ENCODE measurements around the gene SF3B3. TPM values are rescaled to one million over a fixed set of nuclear protein-coding genes. Genes with fewer than 3 reads are reported as not detected.

Gene SF3B3
- total RNA-seq, 1 donor from 2014 or later: 188 TPM

DNA sequence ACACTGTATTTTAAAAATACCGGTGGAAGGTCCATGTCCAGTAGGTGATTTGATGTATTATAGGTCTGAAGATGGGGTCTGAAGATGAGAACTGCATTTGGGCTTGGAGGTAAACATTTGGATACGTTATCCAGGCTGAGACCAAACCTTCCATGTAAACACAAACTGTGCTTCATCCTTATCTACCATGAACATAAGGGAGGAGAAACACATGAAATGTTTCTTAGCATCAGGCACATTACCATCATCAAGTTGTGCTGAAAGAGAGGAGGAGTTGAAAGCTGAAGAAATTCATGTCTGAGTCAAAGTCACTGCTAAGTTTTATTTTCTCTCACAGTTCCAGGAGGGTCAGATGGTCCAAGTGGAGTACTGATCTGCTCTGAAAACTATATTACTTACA lies 11.4 kb downstream of the SF3B3 start:
- Histone ChIP-seq H3K36me3 (peaks cover 66% of the 10 kb centered on the region), H3K9ac (no peak overlapping the region), H3K4me3 (no peak overlapping the region), H3K27me3 (no peaks in the 10 kb centered on the region), H3K4me1 (no peaks in the 10 kb centered on the region), H3K9me3 (ENCODE audit: low read depth) (no peaks in the 10 kb centered on the region), H3K4me2 (no peak overlapping the region), H3F3A (ENCODE audit: low read depth) (peaks cover 46% of the 10 kb centered on the region), H2AFZ (replicated peaks) (no peak overlapping the region), H4K20me1 (ENCODE audit: low read depth) (peaks cover 88% of the 10 kb centered on the region), H3K27ac (no peak overlapping the region), H3K79me2 (ENCODE audit: low read depth) (peaks cover 99% of the 10 kb centered on the region)
- H3K4me1 Mint-ChIP-seq: no peaks in the 10 kb centered on the region
- H3K27ac Mint-ChIP-seq: no peak overlapping the region
- H3K4me3 Mint-ChIP-seq: no peak overlapping the region
- H3K27me3 Mint-ChIP-seq (ENCODE audit: insufficient read depth, low read depth): peaks cover 2% of the 10 kb centered on the region
- peaks cover 46% of the 10 kb centered on the region for H3K36me3 Mint-ChIP-seq
- DNase-seq (ENCODE audit: low spot score): no peak
- TF ChIP-seq EZH2 (IDR thresholded peaks at IDR 0.05) (no peak), EZH2phosphoT487 (IDR thresholded peaks at IDR 0.05) (no peak)
- TF ChIP-seq, protein P1, sequence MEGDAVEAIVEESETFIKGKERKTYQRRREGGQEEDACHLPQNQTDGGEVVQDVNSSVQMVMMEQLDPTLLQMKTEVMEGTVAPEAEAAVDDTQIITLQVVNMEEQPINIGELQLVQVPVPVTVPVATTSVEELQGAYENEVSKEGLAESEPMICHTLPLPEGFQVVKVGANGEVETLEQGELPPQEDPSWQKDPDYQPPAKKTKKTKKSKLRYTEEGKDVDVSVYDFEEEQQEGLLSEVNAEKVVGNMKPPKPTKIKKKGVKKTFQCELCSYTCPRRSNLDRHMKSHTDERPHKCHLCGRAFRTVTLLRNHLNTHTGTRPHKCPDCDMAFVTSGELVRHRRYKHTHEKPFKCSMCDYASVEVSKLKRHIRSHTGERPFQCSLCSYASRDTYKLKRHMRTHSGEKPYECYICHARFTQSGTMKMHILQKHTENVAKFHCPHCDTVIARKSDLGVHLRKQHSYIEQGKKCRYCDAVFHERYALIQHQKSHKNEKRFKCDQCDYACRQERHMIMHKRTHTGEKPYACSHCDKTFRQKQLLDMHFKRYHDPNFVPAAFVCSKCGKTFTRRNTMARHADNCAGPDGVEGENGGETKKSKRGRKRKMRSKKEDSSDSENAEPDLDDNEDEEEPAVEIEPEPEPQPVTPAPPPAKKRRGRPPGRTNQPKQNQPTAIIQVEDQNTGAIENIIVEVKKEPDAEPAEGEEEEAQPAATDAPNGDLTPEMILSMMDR (IDR thresholded peaks at IDR 0.05): no peak
- H3K9me3 Mint-ChIP-seq: no peaks in the 10 kb centered on the region

GRCh38 chr16:70540994-70541393 lies 17.4 kb downstream of the SF3B3 start:
- Histone ChIP-seq H3K79me2 (ENCODE audit: low read depth) (peaks cover 100% of the 10 kb centered on the region), H4K20me1 (ENCODE audit: low read depth) (peaks cover 95% of the 10 kb centered on the region), H3K27ac (no peak overlapping the region), H3K4me1 (no peaks in the 10 kb centered on the region), H3K9me3 (ENCODE audit: low read depth) (no peaks in the 10 kb centered on the region), H3K4me2 (no peak overlapping the region), H3K4me3 (no peak overlapping the region), H3K36me3 (peaks cover 62% of the 10 kb centered on the region), H3F3A (ENCODE audit: low read depth) (peaks cover 12% of the 10 kb centered on the region), H2AFZ (replicated peaks) (no peak overlapping the region), H3K27me3 (no peaks in the 10 kb centered on the region), H3K9ac (no peak overlapping the region)
- Mint-ChIP-seq H3K27ac (no peak overlapping the region), H3K9me3 (no peaks in the 10 kb centered on the region), H3K4me1 (no peaks in the 10 kb centered on the region), H3K36me3 (peaks cover 46% of the 10 kb centered on the region), H3K27me3 (ENCODE audit: insufficient read depth, low read depth) (no peaks in the 10 kb centered on the region), H3K4me3 (no peak overlapping the region)
- no peak for DNase-seq (ENCODE audit: low spot score)
- TF ChIP-seq EZH2 (IDR thresholded peaks at IDR 0.05): no peak
- TF ChIP-seq, protein P1 (IDR thresholded peaks at IDR 0.05): no peak

DNA sequence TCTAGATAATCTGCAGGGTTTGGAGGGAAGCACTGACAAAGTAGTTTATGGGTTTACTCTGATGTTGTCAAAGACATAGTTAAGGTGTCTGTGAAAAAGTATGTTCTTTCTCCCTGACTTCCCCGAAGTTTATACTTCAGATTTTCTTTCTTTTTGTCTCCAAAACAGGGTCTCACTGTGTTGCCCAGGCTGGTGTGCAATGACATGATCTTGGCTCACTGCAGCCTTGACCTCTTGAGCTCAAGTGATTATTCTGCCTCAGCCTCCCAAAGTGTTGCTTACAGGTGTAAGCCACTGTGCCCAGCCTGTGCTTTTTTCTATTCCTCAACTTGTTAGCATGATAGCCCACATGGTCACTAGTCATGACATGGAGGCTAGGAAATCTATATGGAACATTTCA lies 20.9 kb downstream of the SF3B3 start:
- H3K4me1 Mint-ChIP-seq: no peaks in the 10 kb centered on the region

More for the DNA sequence above, 20.9 kb downstream of the SF3B3 start:
- H3K4me2 ChIP-seq: no peak overlapping the region
- Mint-ChIP-seq H3K36me3 (peaks cover 42% of the 10 kb centered on the region), H3K9me3 (no peaks in the 10 kb centered on the region), H3K4me3 (no peak overlapping the region), H3K27ac (no peak overlapping the region), H3K27me3 (ENCODE audit: insufficient read depth, low read depth) (no peaks in the 10 kb centered on the region)
- no peak overlapping the region for H3K9ac ChIP-seq
- peaks cover 4% of the 10 kb centered on the region for H3F3A ChIP-seq (ENCODE audit: low read depth)
- no peak overlapping the region for H2AFZ ChIP-seq (replicated peaks)
- no peak overlapping the region for H3K27ac ChIP-seq
- H3K36me3 ChIP-seq: peaks cover 50% of the 10 kb centered on the region
- H3K79me2 ChIP-seq (ENCODE audit: low read depth): peaks cover 97% of the 10 kb centered on the region
- no peak for DNase-seq (ENCODE audit: low spot score)
- no peaks in the 10 kb centered on the region for H3K9me3 ChIP-seq (ENCODE audit: low read depth)
- TF ChIP-seq EZH2 (IDR thresholded peaks at IDR 0.05) (no peak), EZH2phosphoT487 (IDR thresholded peaks at IDR 0.05) (no peak)
- TF ChIP-seq, protein P1 (IDR thresholded peaks at IDR 0.05): no peak
- H3K27me3 ChIP-seq: no peaks in the 10 kb centered on the region
- H4K20me1 ChIP-seq (ENCODE audit: low read depth): peaks cover 96% of the 10 kb centered on the region
- H3K4me3 ChIP-seq: no peak overlapping the region
- H3K4me1 ChIP-seq: no peaks in the 10 kb centered on the region
